Measurements from ENCODE around the gene PCYOX1L. TPM values are rescaled to one million over a fixed set of nuclear protein-coding genes. Genes with fewer than 3 reads are reported as not detected.
A peak's percentile ranks its signal among the peaks of the same experiment; 100 is the strongest.

The PCYOX1L gene
- total and polyA plus RNA-seq, 4 experiments from 2014 or later = 9.9 to 43.9 (median 28.0) TPM

DNA sequence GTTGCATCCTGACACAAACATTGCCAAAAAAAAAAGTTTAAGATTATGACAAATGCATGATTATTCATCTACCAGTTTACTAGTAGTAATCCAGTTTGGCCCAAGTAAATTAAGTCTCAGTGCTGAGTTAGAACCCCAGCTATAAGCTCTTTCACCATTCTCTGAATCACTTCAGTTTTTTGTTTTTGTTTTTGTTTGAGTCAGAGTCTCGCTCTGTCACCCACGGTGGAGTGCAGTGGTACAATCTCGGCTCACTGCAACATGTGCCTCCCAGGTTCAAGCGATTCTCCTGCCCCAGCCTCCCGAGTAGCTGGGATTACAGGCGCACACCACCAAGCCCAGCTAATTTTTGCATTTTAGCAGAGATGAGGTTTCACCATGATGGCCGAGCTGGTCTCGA lies 1.5 kb upstream of the PCYOX1L start:
- no peaks in the 10 kb centered on the region for H3K9me3 ChIP-seq (ENCODE audit: control insufficient read depth in 1 of 2, low read length in 2 of 2)
- Mint-ChIP-seq H3K9me3 (no peaks in the 10 kb centered on the region), H3K4me1 (peaks cover 55 to 91% (median 73%) of the 10 kb centered on the region in 4 donors), H3K27me3 (no peaks in the 10 kb centered on the region), H3K27ac (peak overlapping the region; percentile 24 to 98 (median 78)), H3K4me3 (peak overlapping the region in 4 of 8 donors; percentile 6 to 40 (median 29)), H3K36me3 (peaks cover 38 to 56% of the 10 kb centered on the region in 2 donors)
- CTCF ChIA-PET (ENCODE audit: partially characterized antibody) = interaction anchor here (0.8 to 26.0 kb wide), 5 partner anchors 9 to 41 kb away, joined by 3 to 337 read pairs (median 5); partner anchors contain the start of gene GRPEL2
- H3K27ac ChIP-seq (ENCODE audit: low read depth, low read length) = no peak overlapping the region
- H3K27me3 ChIP-seq (ENCODE audit: insufficient read depth, low read length) = no peaks in the 10 kb centered on the region
- no peak for DNase-seq
- intact Hi-C loops (cut with micrococcal nuclease) = loop anchor here (5.0 to 10.0 kb wide), 2 partner anchors 529 to 648 kb away; partner anchors contain the start of genes ADRB2, HMGXB3 and TIGD6
- H3K4me1 ChIP-seq (ENCODE audit: insufficient read depth, low read length) = peaks cover 80% of the 10 kb centered on the region
- peaks cover 35% of the 10 kb centered on the region for H3K36me3 ChIP-seq (ENCODE audit: insufficient read depth, low read length)
- POLR2A ChIA-PET (ENCODE audit: partially characterized antibody) = interaction anchor here (1.0 to 9.8 kb wide), 3 partner anchors 10 to 191 kb away, joined by 4 to 289 read pairs (median 4); partner anchors contain the start of gene GRPEL2
- H3K4me3 ChIP-seq (ENCODE audit: low read length in 2 of 2) = no peak overlapping the region

DNA sequence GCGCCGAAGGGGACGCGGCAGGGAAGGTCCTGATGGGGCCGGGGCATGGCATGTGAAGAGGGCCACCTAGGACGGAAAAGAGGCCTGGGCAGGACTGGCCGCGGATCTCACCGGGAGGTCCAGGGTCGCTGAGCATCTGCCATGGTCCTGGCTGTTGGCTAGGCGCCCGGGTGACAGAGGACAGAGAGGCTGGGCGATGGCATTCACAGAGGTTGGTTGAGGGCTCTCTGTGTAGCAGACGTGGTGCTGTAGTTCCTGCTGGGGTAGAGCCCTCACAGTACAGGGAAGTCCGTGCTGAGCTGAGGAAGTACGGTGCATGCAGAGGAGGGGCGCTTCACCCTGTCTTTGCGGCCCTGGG lies 427 bp downstream of the PCYOX1L start:
- Histone ChIP-seq H3K36me3 (ENCODE audit: insufficient read depth, low read length) (peaks cover 16% of the 10 kb centered on the region), H3K27ac (ENCODE audit: low read depth, low read length) (peak overlapping the region; percentile 75), H3K4me3 (ENCODE audit: low read length in 2 of 2) (peak overlapping the region; percentile 70 to 82), H3K4me1 (ENCODE audit: insufficient read depth, low read length) (peaks cover 65% of the 10 kb centered on the region), H3K9me3 (ENCODE audit: control insufficient read depth in 1 of 2, low read length in 2 of 2) (no peaks in the 10 kb centered on the region), H3K27me3 (ENCODE audit: insufficient read depth, low read length) (no peaks in the 10 kb centered on the region)
- H3K9me3 Mint-ChIP-seq = no peaks in the 10 kb centered on the region
- no peaks in the 10 kb centered on the region for H3K27me3 Mint-ChIP-seq
- DNase-seq = peak in 4 of 5 donors; percentile 22 to 70 (median 37)
- H3K36me3 Mint-ChIP-seq = peaks cover 22 to 45% of the 10 kb centered on the region in 2 donors
- intact Hi-C loops (cut with micrococcal nuclease) = loop anchor here (5.0 to 10.0 kb wide), 2 partner anchors 531 to 647 kb away; partner anchors contain the start of genes ADRB2, HMGXB3 and TIGD6
- CTCF ChIA-PET (ENCODE audit: partially characterized antibody) = interaction anchor here (0.9 to 26.0 kb wide), 12 partner anchors 9 to 627 kb away, joined by 3 to 337 read pairs (median 6); partner anchors contain the start of genes ABLIM3, CSNK1A1 and GRPEL2
- peak overlapping the region; percentile 90 to 98 (median 96) for H3K27ac Mint-ChIP-seq
- H3K4me3 Mint-ChIP-seq = peak overlapping the region; percentile 94 to 98 (median 95)
- peaks cover 45 to 80% (median 62%) of the 10 kb centered on the region in 4 donors for H3K4me1 Mint-ChIP-seq
- POLR2A ChIA-PET (ENCODE audit: partially characterized antibody) = interaction anchor here (0.7 to 9.8 kb wide), 8 partner anchors 10 to 1052 kb away, joined by 3 to 289 read pairs (median 6); partner anchors contain the start of genes CSNK1A1 and GRPEL2

DNA sequence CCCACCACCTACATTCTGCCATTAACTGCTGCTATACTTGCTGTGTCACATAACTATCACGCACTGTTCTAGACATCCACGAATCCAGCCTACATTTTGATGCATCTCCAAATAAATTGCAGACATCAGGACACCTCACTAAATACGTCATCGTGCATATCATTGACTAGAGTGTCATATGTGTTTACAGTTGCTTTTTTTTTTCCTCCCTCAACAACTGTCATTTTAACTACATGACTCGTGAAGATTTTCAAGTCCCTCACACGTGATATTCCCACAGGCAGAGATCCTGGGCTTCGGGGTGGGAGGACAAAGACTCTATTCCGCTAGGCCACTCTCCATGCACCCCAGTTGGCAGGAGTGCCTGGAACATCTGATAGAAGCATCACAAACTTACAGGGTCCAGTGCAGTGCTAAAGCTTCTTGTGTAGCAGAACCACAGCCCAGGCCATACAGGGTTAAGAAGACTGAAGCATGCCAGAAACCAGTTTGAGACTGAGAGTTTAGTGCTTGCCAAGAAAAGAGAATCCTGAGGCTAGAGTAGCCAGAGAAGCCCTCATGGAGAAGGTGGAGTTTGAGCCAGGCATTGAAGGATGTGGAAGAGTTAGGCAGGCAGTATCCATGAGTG lies 1.1 kb downstream of the PCYOX1L start:
- H3K27ac ChIP-seq (ENCODE audit: low read depth, low read length) = peak overlapping the region; percentile 75
- peak overlapping the region; percentile 70 to 82 for H3K4me3 ChIP-seq (ENCODE audit: low read length in 2 of 2)
- intact Hi-C loops (cut with micrococcal nuclease) = loop anchor here (5.0 to 10.0 kb wide), 2 partner anchors 532 to 646 kb away; partner anchors contain the start of genes ADRB2, HMGXB3 and TIGD6

DNA sequence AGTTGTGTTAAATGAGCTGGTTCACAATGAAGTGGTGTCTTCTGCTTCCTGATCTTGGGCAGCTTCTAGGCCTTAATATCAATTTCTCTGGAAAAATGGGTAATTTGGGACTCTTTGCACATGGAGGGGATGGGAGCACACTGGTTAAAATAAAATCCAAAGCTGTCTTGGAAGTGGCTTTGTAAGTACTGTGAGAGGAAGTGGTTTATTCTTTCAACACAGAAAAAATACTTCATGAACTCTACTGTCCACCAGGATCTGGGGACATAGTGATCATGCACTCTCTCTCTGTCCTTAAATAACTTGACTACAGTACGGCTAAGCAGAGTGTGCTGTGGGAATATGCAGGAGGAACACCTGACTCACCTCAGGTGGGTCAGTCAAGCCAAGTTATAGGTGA lies 2.4 kb downstream of the PCYOX1L start:
- Histone ChIP-seq H3K9me3 (ENCODE audit: control insufficient read depth in 1 of 2, low read length in 2 of 2) (no peaks in the 10 kb centered on the region), H3K27me3 (ENCODE audit: insufficient read depth, low read length) (no peaks in the 10 kb centered on the region), H3K4me3 (ENCODE audit: low read length in 2 of 2) (no peak overlapping the region), H3K36me3 (ENCODE audit: insufficient read depth, low read length) (peaks cover 3% of the 10 kb centered on the region), H3K27ac (ENCODE audit: low read depth, low read length) (peak overlapping the region; percentile 4), H3K4me1 (ENCODE audit: insufficient read depth, low read length) (peaks cover 51% of the 10 kb centered on the region)
- POLR2A ChIA-PET (ENCODE audit: partially characterized antibody) = interaction anchor here (0.9 to 9.8 kb wide), 5 partner anchors 12 to 216 kb away, joined by 3 to 289 read pairs (median 4); partner anchors contain the start of genes CSNK1A1 and GRPEL2
- DNase-seq = no peak
- Mint-ChIP-seq H3K9me3 (no peaks in the 10 kb centered on the region), H3K4me1 (peaks cover 34 to 68% (median 50%) of the 10 kb centered on the region in 4 donors), H3K27ac (peak overlapping the region; percentile 88 to 98 (median 93)), H3K36me3 (peaks cover 18 to 40% of the 10 kb centered on the region in 2 donors), H3K4me3 (peak overlapping the region; percentile 26 to 96 (median 66)), H3K27me3 (no peaks in the 10 kb centered on the region)
- intact Hi-C loops (cut with micrococcal nuclease) = no loop called here
- CTCF ChIA-PET (ENCODE audit: partially characterized antibody) = interaction anchor here (0.7 to 26.0 kb wide), 9 partner anchors 8 to 188 kb away, joined by 3 to 337 read pairs (median 3); no protein-coding TSS in a partner anchor

More for the DNA sequence above, 1.1 kb downstream of the PCYOX1L start:
- Mint-ChIP-seq H3K27me3 (no peaks in the 10 kb centered on the region), H3K4me1 (peaks cover 44 to 75% (median 57%) of the 10 kb centered on the region in 4 donors), H3K4me3 (peak overlapping the region; percentile 94 to 98 (median 95)), H3K36me3 (peaks cover 17 to 40% of the 10 kb centered on the region in 2 donors), H3K27ac (peak overlapping the region; percentile 90 to 98 (median 96)), H3K9me3 (no peaks in the 10 kb centered on the region)
- peaks cover 58% of the 10 kb centered on the region for H3K4me1 ChIP-seq (ENCODE audit: insufficient read depth, low read length)
- H3K9me3 ChIP-seq (ENCODE audit: control insufficient read depth in 1 of 2, low read length in 2 of 2) = no peaks in the 10 kb centered on the region
- ChIA-PET CTCF (ENCODE audit: partially characterized antibody) (interaction anchor here (1.1 to 26.0 kb wide), 7 partner anchors 10 to 41 kb away, joined by 3 to 337 read pairs (median 14); partner anchors contain the start of gene GRPEL2), POLR2A (ENCODE audit: partially characterized antibody) (interaction anchor here (0.7 to 9.8 kb wide), 6 partner anchors 9 to 192 kb away, joined by 3 to 289 read pairs (median 13); partner anchors contain the start of genes CSNK1A1 and GRPEL2)
- DNase-seq = peak in 3 of 5 donors; percentile 12 to 59 (median 19)
- peaks cover 11% of the 10 kb centered on the region for H3K36me3 ChIP-seq (ENCODE audit: insufficient read depth, low read length)
- no peaks in the 10 kb centered on the region for H3K27me3 ChIP-seq (ENCODE audit: insufficient read depth, low read length)

DNA sequence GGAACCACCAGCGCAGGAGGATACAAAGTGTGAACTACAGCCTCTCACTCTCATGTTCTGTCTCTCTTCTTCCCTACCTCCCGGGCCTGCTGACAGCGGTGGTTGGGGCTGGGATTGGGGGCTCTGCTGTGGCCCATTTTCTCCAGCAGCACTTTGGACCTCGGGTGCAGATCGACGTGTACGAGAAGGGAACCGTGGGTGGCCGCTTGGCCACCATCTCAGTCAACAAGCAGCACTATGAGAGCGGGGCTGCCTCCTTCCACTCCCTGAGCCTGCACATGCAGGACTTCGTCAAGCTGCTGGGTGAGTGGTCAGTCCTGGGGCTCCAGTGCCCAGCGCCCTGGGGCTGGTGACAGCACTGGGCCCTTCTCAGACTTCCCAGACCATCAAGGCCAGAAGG lies 4.7 kb downstream of the PCYOX1L start:
- peaks cover 31 to 54% (median 39%) of the 10 kb centered on the region in 4 donors for H3K4me1 Mint-ChIP-seq
- ChIA-PET POLR2A (ENCODE audit: partially characterized antibody) (interaction anchor here (9.8 kb wide), 1 partner anchor 16 kb away, joined by 289 read pairs; the partner anchor contains the start of gene GRPEL2), CTCF (ENCODE audit: partially characterized antibody) (interaction anchor here (0.8 to 26.0 kb wide), 5 partner anchors 8 to 46 kb away, joined by 3 to 564 read pairs (median 4); no protein-coding TSS in a partner anchor)
- peak overlapping the region in 3 of 7 donors; percentile 29 to 83 (median 34) for H3K27ac Mint-ChIP-seq
- peaks cover 13 to 32% of the 10 kb centered on the region in 2 donors for H3K36me3 Mint-ChIP-seq
- no peak overlapping the region for H3K4me3 ChIP-seq (ENCODE audit: low read length in 2 of 2)
- peaks cover 40% of the 10 kb centered on the region for H3K4me1 ChIP-seq (ENCODE audit: insufficient read depth, low read length)
- H3K27me3 Mint-ChIP-seq = no peaks in the 10 kb centered on the region
- intact Hi-C loops (cut with micrococcal nuclease) = no loop called here
- H3K4me3 Mint-ChIP-seq = no peak overlapping the region
- no peak for DNase-seq
- H3K9me3 Mint-ChIP-seq = peaks cover 0 to 1% (median 0%) of the 10 kb centered on the region in 8 donors
- H3K27me3 ChIP-seq (ENCODE audit: insufficient read depth, low read length) = no peaks in the 10 kb centered on the region
- H3K36me3 ChIP-seq (ENCODE audit: insufficient read depth, low read length) = peaks cover 5% of the 10 kb centered on the region
- H3K9me3 ChIP-seq (ENCODE audit: control insufficient read depth in 1 of 2, low read length in 2 of 2) = no peaks in the 10 kb centered on the region
- H3K27ac ChIP-seq (ENCODE audit: low read depth, low read length) = no peak overlapping the region

DNA sequence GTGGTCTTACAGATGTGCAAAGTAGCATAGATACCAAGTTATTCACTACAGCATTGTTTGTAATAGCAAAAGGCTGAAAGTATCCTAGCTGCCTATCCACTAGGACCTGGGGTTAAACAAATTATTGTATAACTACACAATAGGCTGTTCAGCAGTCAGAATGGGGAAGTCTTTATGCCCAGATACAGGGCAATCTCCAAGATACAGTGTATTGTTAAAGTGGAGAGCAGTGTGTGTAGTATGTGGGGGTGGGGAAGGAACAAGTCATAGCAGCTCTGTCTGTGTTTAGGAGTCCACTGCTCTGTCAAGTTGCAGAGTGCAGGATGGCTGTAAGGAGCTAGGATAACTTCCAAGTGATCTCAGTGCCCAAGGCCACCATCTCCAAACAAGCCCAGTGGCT lies 5.5 kb downstream of the PCYOX1L start:
- Mint-ChIP-seq H3K4me3 (no peak overlapping the region), H3K27ac (peak overlapping the region in 2 of 7 donors; percentile 18 to 75), H3K4me1 (peaks cover 34 to 54% (median 45%) of the 10 kb centered on the region in 4 donors)

More for the DNA sequence above, 5.5 kb downstream of the PCYOX1L start:
- POLR2A ChIA-PET (ENCODE audit: partially characterized antibody) = interaction anchor here (1.3 kb wide), 1 partner anchor 14 kb away, joined by 3 read pairs; no protein-coding TSS in a partner anchor
- H3K4me3 ChIP-seq (ENCODE audit: low read length in 2 of 2) = no peak overlapping the region
- intact Hi-C loops (cut with micrococcal nuclease) = no loop called here
- H3K9me3 ChIP-seq (ENCODE audit: control insufficient read depth in 1 of 2, low read length in 2 of 2) = no peaks in the 10 kb centered on the region
- H3K27me3 Mint-ChIP-seq = no peaks in the 10 kb centered on the region
- H3K4me1 ChIP-seq (ENCODE audit: insufficient read depth, low read length) = peaks cover 45% of the 10 kb centered on the region
- H3K27me3 ChIP-seq (ENCODE audit: insufficient read depth, low read length) = no peaks in the 10 kb centered on the region
- no peak overlapping the region for H3K27ac ChIP-seq (ENCODE audit: low read depth, low read length)
- peaks cover 0 to 1% (median 0%) of the 10 kb centered on the region in 8 donors for H3K9me3 Mint-ChIP-seq
- no peak for DNase-seq
- H3K36me3 ChIP-seq (ENCODE audit: insufficient read depth, low read length) = peaks cover 5% of the 10 kb centered on the region
- CTCF ChIA-PET (ENCODE audit: partially characterized antibody) = interaction anchor here (1.1 to 26.0 kb wide), 4 partner anchors 7 to 47 kb away, joined by 3 to 564 read pairs (median 170); no protein-coding TSS in a partner anchor
- H3K36me3 Mint-ChIP-seq = peaks cover 15 to 32% of the 10 kb centered on the region in 2 donors
